Measurements from ENCODE around the gene TGM4. TPM values are rescaled to one million over a fixed set of nuclear protein-coding genes. Genes with fewer than 3 reads are reported as not detected.

Gene TGM4
- total RNA-seq, 1 donor from 2014 or later: not detected

- peaks cover 2% of the 10 kb centered on the region for H3K9me3 Mint-ChIP-seq (ENCODE audit: unreplicated experiment)
- peak overlapping the region; percentile 16 for H3K4me3 Mint-ChIP-seq (ENCODE audit: unreplicated experiment)
- TF ChIP-seq CTCF (IDR thresholded peaks at IDR 0.05; ENCODE audit: partially characterized antibody, unreplicated experiment): no peak
- H3K27ac Mint-ChIP-seq (ENCODE audit: unreplicated experiment): peak overlapping the region; percentile 45
- peaks cover 1% of the 10 kb centered on the region for H3K27me3 Mint-ChIP-seq (ENCODE audit: unreplicated experiment)
- H3K4me1 Mint-ChIP-seq (ENCODE audit: low read depth, unreplicated experiment): peaks cover 47% of the 10 kb centered on the region
- DNase-seq: no peak
- H3K36me3 Mint-ChIP-seq (ENCODE audit: unreplicated experiment): no peaks in the 10 kb centered on the region
These were observed 86.1 kb downstream of the TGM4 start for GRCh38 chr3:44960387-44961026.

- no peaks in the 10 kb centered on the region for H3K36me3 Mint-ChIP-seq (ENCODE audit: unreplicated experiment)
- DNase-seq: no peak
- H3K4me3 Mint-ChIP-seq (ENCODE audit: unreplicated experiment): no peak overlapping the region
- H3K27me3 Mint-ChIP-seq (ENCODE audit: unreplicated experiment): peaks cover 1% of the 10 kb centered on the region
- no peak overlapping the region for H3K27ac Mint-ChIP-seq (ENCODE audit: unreplicated experiment)
- TF ChIP-seq CTCF (IDR thresholded peaks at IDR 0.05; ENCODE audit: partially characterized antibody, unreplicated experiment): no peak
- H3K4me1 Mint-ChIP-seq (ENCODE audit: low read depth, unreplicated experiment): peaks cover 36% of the 10 kb centered on the region
- H3K9me3 Mint-ChIP-seq (ENCODE audit: unreplicated experiment): peaks cover 2% of the 10 kb centered on the region
These were observed 87.5 kb downstream of the TGM4 start for GRCh38 chr3:44961888-44962287.

- Mint-ChIP-seq H3K4me1 (ENCODE audit: low read depth, unreplicated experiment) (peaks cover 27% of the 10 kb centered on the region), H3K4me3 (ENCODE audit: unreplicated experiment) (no peak overlapping the region), H3K36me3 (ENCODE audit: unreplicated experiment) (no peaks in the 10 kb centered on the region), H3K27ac (ENCODE audit: unreplicated experiment) (no peak overlapping the region), H3K9me3 (ENCODE audit: unreplicated experiment) (peaks cover 2% of the 10 kb centered on the region), H3K27me3 (ENCODE audit: unreplicated experiment) (no peaks in the 10 kb centered on the region)
- TF ChIP-seq CTCF (IDR thresholded peaks at IDR 0.05; ENCODE audit: partially characterized antibody, unreplicated experiment): no peak
- no peak for DNase-seq
These were observed 88.4 kb downstream of the TGM4 start for GRCh38 chr3:44962621-44963393.

- H3K27ac Mint-ChIP-seq (ENCODE audit: unreplicated experiment): no peak overlapping the region
These were observed 89.3 kb downstream of the TGM4 start for GRCh38 chr3:44963571-44964325.

More at GRCh38 chr3:44963571-44964325, 89.3 kb downstream of the TGM4 start:
- Mint-ChIP-seq H3K36me3 (ENCODE audit: unreplicated experiment) (no peaks in the 10 kb centered on the region), H3K4me1 (ENCODE audit: low read depth, unreplicated experiment) (peaks cover 18% of the 10 kb centered on the region), H3K4me3 (ENCODE audit: unreplicated experiment) (no peak overlapping the region), H3K27me3 (ENCODE audit: unreplicated experiment) (no peaks in the 10 kb centered on the region), H3K9me3 (ENCODE audit: unreplicated experiment) (peaks cover 2% of the 10 kb centered on the region)
- no peak for DNase-seq
- TF ChIP-seq CTCF (IDR thresholded peaks at IDR 0.05; ENCODE audit: partially characterized antibody, unreplicated experiment): no peak

Other genes with a start within 250 kb of the TGM4 start
- gene ZNF197, start 249.6 kb upstream of the TGM4 start, total RNA-seq (ENCODE audit: unreplicated experiment): 49.0 TPM
- 29.8 TPM for gene ZNF35, start 225.9 kb upstream of the TGM4 start, total RNA-seq (ENCODE audit: unreplicated experiment)
- gene ZNF502, start 161.9 kb upstream of the TGM4 start, total RNA-seq (ENCODE audit: unreplicated experiment): 0.32 TPM
- gene ZNF501, start 145.0 kb upstream of the TGM4 start, total RNA-seq (ENCODE audit: unreplicated experiment): 6.2 TPM
- 23.0 TPM for gene KIAA1143, start 113.0 kb upstream of the TGM4 start, total RNA-seq (ENCODE audit: unreplicated experiment)
- gene KIF15, start 112.8 kb upstream of the TGM4 start, total RNA-seq (ENCODE audit: unreplicated experiment): 5.8 TPM
- gene TMEM42, start 12.7 kb upstream of the TGM4 start, total RNA-seq (ENCODE audit: unreplicated experiment): 9.6 TPM
- gene ZDHHC3, start 101.6 kb downstream of the TGM4 start, total RNA-seq (ENCODE audit: unreplicated experiment): 52.4 TPM
- 30.9 TPM for gene EXOSC7, start 101.6 kb downstream of the TGM4 start, total RNA-seq (ENCODE audit: unreplicated experiment)
- gene CLEC3B, start 151.7 kb downstream of the TGM4 start, total RNA-seq (ENCODE audit: unreplicated experiment): not detected